GM20000 (cell line): ENCODE data around the gene LPP.

Experiments used
- DNase-seq: peaks from one replicate; pipeline ENCODE4 v3.0.0; 2012; ENCODE audit warnings: low spot score
- CTCF ChIP-seq: IDR thresholded peaks from 2 replicates; pipeline ENCODE4 v1.5.1; 2012; ENCODE audit warnings: mild to moderate bottlenecking, control low read depth; ENCODE audit errors: extremely low read depth, missing control alignments

Gene LPP

GRCh38 chr3:188262913-188263683, 109.1 kb downstream of the LPP start:
- TF ChIP-seq CTCF, result no peak

GRCh38 chr3:188264226-188265207, 110.6 kb downstream of the LPP start:
- DNase-seq, result no peak
- no peak for TF ChIP-seq CTCF

More at GRCh38 chr3:188262913-188263683, 109.1 kb downstream of the LPP start:
- no peak for DNase-seq

GRCh38 chr3:188266562-188267274, 112.8 kb downstream of the LPP start:
- no peak for DNase-seq
- no peak for TF ChIP-seq CTCF

GRCh38 chr3:188267790-188268335, 113.9 kb downstream of the LPP start:
- TF ChIP-seq CTCF, result no peak
- DNase-seq, result no peak

- TF ChIP-seq CTCF, result no peak
- DNase-seq, result no peak
Observed at GRCh38 chr3:188268336-188268735, 114.4 kb downstream of the LPP start.

- DNase-seq, result no peak
- no peak for TF ChIP-seq CTCF
Observed at GRCh38 chr3:188269040-188269439, 115.1 kb downstream of the LPP start.
